A549 (cell line): Measurements from ENCODE around the gene ENTREP1. TPM values are rescaled to one million over a fixed set of nuclear protein-coding genes. Genes with fewer than 3 reads are reported as not detected.

Experiments used
- ATAC-seq, 2 experiments: fragments of 200-7000 bp in 1 of 2; fragments of >200 bp in 1 of 2; cut with Nextera tagmentation in 1 of 2; cut with Tn5 transposase in 1 of 2; 3 replicates each; pipeline versions ENCODE4 v1.8.0 to v1.9.1; 2018 to 2020; ENCODE audit warnings: mild to moderate bottlenecking in 1 of 2, moderate library complexity in 1 of 2
- CTCF ChIA-PET: fragments of 300-600 bp; sonication (Branson Sonifier 250); formaldehyde crosslinking; extraction: SDS; loops from one replicate; lab custom pipeline; 2021; ENCODE audit warnings: antibody characterized with exemption, inconsistent platforms; lab: Yijun Ruan, JAX
- POLR2A ChIA-PET: fragments of 350-600 bp; formaldehyde crosslinking; extraction: SDS; loops from one replicate; lab custom pipeline; 2021; ENCODE audit warnings: antibody characterized with exemption, inconsistent platforms; lab: Yijun Ruan, JAX
- DNase-seq, 2 experiments: peaks; one replicate each; pipeline versions ENCODE4 v3.0.0 to v3.0.0-alpha.2; 2011 to 2016; ENCODE audit warnings: low read depth in 1 of 2, low spot score in 1 of 2
- FAIRE-seq: peaks from 2 replicates; lab custom pipeline; 2011; peaks lifted over from hg19 to GRCh38; lab: Jason Lieb, UNC
- H3K27ac ChIP-seq, 2 experiments: fragments of >200 bp; sonication (Bioruptor Twin); formaldehyde crosslinking; 3 replicates each; pipeline ENCODE4 v1.5.1; 2016 to 2017
- H3K4me1 ChIP-seq: fragments of >200 bp; sonication (Bioruptor Twin); formaldehyde crosslinking; 3 replicates; pipeline ENCODE4 v1.6.1; 2016
- H3K4me2 ChIP-seq: fragments of >200 bp; sonication (Bioruptor Twin); formaldehyde crosslinking; 3 replicates; pipeline ENCODE4 v1.6.1; 2016
- H3K4me3 ChIP-seq: fragments of >200 bp; sonication (Bioruptor Twin); formaldehyde crosslinking; 3 replicates; pipeline ENCODE4 v1.5.1; 2016
- H3K9me3 ChIP-seq: fragments of >200 bp; sonication (Bioruptor Twin); formaldehyde crosslinking; 3 replicates; pipeline ENCODE4 v1.6.1; 2016
- CBX8 ChIP-seq: fragments of 200-600 bp; sonication (generic); IDR thresholded peaks from 2 replicates; pipeline ENCODE4 v1.6.1; 2016
- CEBPB ChIP-seq, 2 experiments: fragments of >200 bp in 1 of 2; sonication (Bioruptor Twin) in 1 of 2; formaldehyde crosslinking in 1 of 2; IDR thresholded peaks; 2 replicates each; pipeline ENCODE4 v1.6.1; 2012 to 2016
- CHD4 ChIP-seq: fragments of 200-600 bp; sonication (generic); IDR thresholded peaks from 2 replicates; pipeline ENCODE4 v1.6.1; 2016; ENCODE audit warnings: antibody characterized with exemption, mild to moderate bottlenecking, borderline replicate concordance
- EP300 ChIP-seq, 2 experiments: fragments of >200 bp; sonication (Bioruptor Twin); formaldehyde crosslinking; IDR thresholded peaks; 2 replicates in 1 of 2; 3 replicates in 1 of 2; pipeline ENCODE4 v1.6.1; 2016 to 2017
- ESRRA ChIP-seq: fragments of 150-350 bp; IDR thresholded peaks from 2 replicates; pipeline ENCODE4 v1.6.1; 2014; ENCODE audit warnings: mild to moderate bottlenecking, low read length, borderline replicate concordance
- HOXB13 ChIP-seq: fragments of 250-450 bp; sonication (Bioruptor Pico); IDR thresholded peaks from 2 replicates; pipeline ENCODE4 v1.5.0; 2020; ENCODE audit warnings: low read depth, mild to moderate bottlenecking, moderate library complexity
- HOXB5 ChIP-seq: fragments of 250-450 bp; sonication (Bioruptor Pico); IDR thresholded peaks from 2 replicates; pipeline ENCODE4 v1.5.0; 2020; ENCODE audit warnings: mild to moderate bottlenecking, moderate library complexity
- JUN ChIP-seq, 2 experiments: fragments of >200 bp; sonication (Bioruptor Twin); formaldehyde crosslinking; IDR thresholded peaks; 2 replicates in 1 of 2; 3 replicates in 1 of 2; pipeline ENCODE4 v1.6.1; 2016 to 2017
- MAFK ChIP-seq: fragments of 450-650 bp; IDR thresholded peaks from 2 replicates; pipeline ENCODE4 v1.6.1; 2014; ENCODE audit not compliant: partially characterized antibody
- MYC ChIP-seq: IDR thresholded peaks from 2 replicates; pipeline ENCODE4 v1.6.1; 2012; ENCODE audit warnings: mild to moderate bottlenecking, inconsistent platforms, low read length, improper control_type of control experiment, borderline replicate concordance
- PBX3 ChIP-seq: IDR thresholded peaks from 2 replicates; pipeline ENCODE4 v1.6.1; 2012
- PHF8 ChIP-seq: fragments of 200-600 bp; sonication (generic); IDR thresholded peaks from 2 replicates; pipeline ENCODE4 v1.6.1; 2016; ENCODE audit warnings: low read depth, mild to moderate bottlenecking, antibody characterized with exemption, moderate library complexity, borderline replicate concordance
- POLR2AphosphoS2 ChIP-seq: conservative IDR thresholded peaks from 2 replicates; pipeline ENCODE4 v1.6.1; 2012; ENCODE audit warnings: low read length, improper control_type of control experiment, inconsistent platforms
- RCOR1 ChIP-seq: fragments of 150-350 bp; IDR thresholded peaks from 2 replicates; pipeline ENCODE4 v1.6.1; 2014; ENCODE audit warnings: antibody characterized with exemption, low read length, low read depth
- RFX5 ChIP-seq: fragments of 450-650 bp; IDR thresholded peaks from 2 replicates; pipeline ENCODE4 v1.7.1; 2014; ENCODE audit warnings: antibody characterized with exemption, mild to moderate bottlenecking, moderate library complexity
- SREBF2 ChIP-seq: fragments of 450-650 bp; IDR thresholded peaks from 2 replicates; pipeline ENCODE4 v1.6.1; 2014; ENCODE audit warnings: mild to moderate bottlenecking, moderate library complexity
- TFCP2L1 ChIP-seq: fragments of 250-450 bp; sonication (Bioruptor Pico); IDR thresholded peaks from 2 replicates; pipeline ENCODE4 v1.5.0; 2021; ENCODE audit warnings: mild to moderate bottlenecking
- USF2 ChIP-seq: fragments of 450-650 bp; IDR thresholded peaks from 2 replicates; pipeline ENCODE4 v1.6.1; 2014; ENCODE audit warnings: antibody characterized with exemption
- ZFP36 ChIP-seq: fragments of 450-650 bp; IDR thresholded peaks from 2 replicates; pipeline ENCODE4 v1.6.1; 2014; ENCODE audit warnings: borderline replicate concordance; ENCODE audit not compliant: partially characterized antibody
- ZSCAN20 ChIP-seq: fragments of 250-450 bp; sonication (Bioruptor Pico); IDR thresholded peaks from 2 replicates; pipeline ENCODE4 v1.8.0; 2022; ENCODE audit warnings: mild to moderate bottlenecking, moderate library complexity
- WGBS: methylation state at CpG from one replicate; pipeline ENCODE4 v1.1.6; 2017; ENCODE audit errors: missing lambda C conversion rate; 5-methylcytosine and 5-hydroxymethylcytosine counted together
- polyA plus RNA-seq, 4 experiments: library from polyadenylated mRNA; depleted of rRNA in 3 of 4; stranded (reverse); fragments of >200 nt; fragmentation: RNase III in 1 of 4; extraction: RNeasy Plus Mini Kit Qiagen cat#74134 plus additional on column Dnase treatment in 1 of 4; gene quantifications; 2 replicates in 3 of 4; 3 replicates in 1 of 4; pipeline ENCODE4 v1.2.3, GENCODE V29; 2011 to 2017
- TF ChIP-seq, protein P1 (sequence below): fragments of >200 bp; sonication (Bioruptor Twin); formaldehyde crosslinking; IDR thresholded peaks from 3 replicates; pipeline ENCODE4 v1.6.1; 2016

ENTREP1 gene
- polyA plus RNA-seq, 2 of the 4 experiments (the other 2 are of a cell fraction), result 0.03 to 0.09 TPM

DNA sequence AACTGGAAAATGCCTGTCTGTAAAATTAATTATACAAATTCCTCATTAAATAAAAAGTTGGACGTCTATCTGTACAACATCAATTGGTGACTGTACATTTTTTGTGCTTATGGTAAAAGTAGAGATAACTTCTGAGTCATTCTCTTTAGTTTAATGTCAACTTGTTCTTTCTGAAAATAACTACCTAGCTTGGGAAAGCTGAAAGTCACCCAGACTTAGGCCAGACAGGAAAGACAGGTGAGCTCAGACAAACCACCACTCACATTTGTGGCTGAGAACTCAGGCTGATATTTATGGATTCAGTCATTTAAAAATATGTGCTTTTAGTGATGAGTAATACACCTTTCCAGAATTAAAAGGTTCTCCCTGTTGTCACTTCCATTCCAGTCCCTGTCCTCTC is 31.9 kb upstream of the ENTREP1 start:
- ChIA-PET CTCF (interaction anchor here (1.4 kb wide), 1 partner anchor 12 kb away, joined by 3 read pairs; no protein-coding TSS in a partner anchor), POLR2A (no interaction called here)
- TF ChIP-seq HOXB5 (CRISPR knock-in tag) (no peak), CEBPB (IDR thresholded peaks at IDR 0.05) (no peak), HOXB13 (CRISPR knock-in tag) (no peak), ZSCAN20 (no peak), RFX5 (no peak), JUN (IDR thresholded peaks at IDR 0.05) (no peak), MYC (no peak), PBX3 (no peak), SREBF2 (no peak), EP300 (IDR thresholded peaks at IDR 0.05) (no peak), ESRRA (no peak), TFCP2L1 (CRISPR knock-in tag) (no peak), ZFP36 (no peak), PHF8 (no peak), CBX8 (no peak), POLR2AphosphoS2 (no peak), CHD4 (no peak)
- TF ChIP-seq, protein P1, sequence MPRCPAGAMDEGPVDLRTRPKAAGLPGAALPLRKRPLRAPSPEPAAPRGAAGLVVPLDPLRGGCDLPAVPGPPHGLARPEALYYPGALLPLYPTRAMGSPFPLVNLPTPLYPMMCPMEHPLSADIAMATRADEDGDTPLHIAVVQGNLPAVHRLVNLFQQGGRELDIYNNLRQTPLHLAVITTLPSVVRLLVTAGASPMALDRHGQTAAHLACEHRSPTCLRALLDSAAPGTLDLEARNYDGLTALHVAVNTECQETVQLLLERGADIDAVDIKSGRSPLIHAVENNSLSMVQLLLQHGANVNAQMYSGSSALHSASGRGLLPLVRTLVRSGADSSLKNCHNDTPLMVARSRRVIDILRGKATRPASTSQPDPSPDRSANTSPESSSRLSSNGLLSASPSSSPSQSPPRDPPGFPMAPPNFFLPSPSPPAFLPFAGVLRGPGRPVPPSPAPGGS, result no peak
- ATAC-seq (no peak), DNase-seq (no peak), FAIRE-seq (no peak)
- no peaks in the 10 kb centered on the region for H3K9me3 ChIP-seq
- no peak overlapping the region for H3K4me3 ChIP-seq
- no peaks in the 10 kb centered on the region for H3K4me1 ChIP-seq
- H3K27ac ChIP-seq, result no peak overlapping the region
- H3K4me2 ChIP-seq, result no peak overlapping the region
- 0% methylated on average over 1 of the region's 1 CpG for WGBS

DNA sequence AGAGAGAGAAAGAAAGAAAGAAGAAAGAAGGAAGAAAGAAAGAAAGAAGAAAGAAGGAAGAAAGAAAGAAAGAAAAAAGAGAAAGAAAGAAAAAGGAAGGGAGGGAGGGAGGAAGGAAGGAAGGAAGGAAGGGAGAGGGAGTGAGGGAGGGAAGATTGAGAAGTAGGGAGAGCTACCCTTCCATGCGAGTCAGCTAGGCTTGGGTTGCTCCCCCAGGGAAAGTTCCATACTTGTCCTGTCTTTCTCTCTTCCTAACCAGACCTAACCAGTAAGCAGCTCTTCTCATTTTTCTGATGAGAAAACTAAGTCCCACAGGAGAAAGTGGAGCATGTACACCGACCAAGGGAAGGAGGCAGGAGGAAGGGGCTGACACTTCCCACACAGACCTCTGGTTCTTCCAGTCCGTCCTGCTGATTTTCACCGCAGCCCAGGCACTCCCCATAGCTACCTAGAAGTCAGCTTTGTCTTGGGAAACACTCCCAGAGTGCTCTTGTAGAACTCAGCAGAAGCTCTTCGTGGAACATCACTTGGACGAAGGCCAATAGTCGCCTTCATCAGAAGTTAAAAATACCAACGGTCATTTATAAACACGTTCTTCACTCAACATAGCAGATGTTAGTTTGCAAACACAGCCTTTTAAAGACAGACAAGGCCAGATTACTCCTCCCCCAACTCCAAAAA is 29.0 kb upstream of the ENTREP1 start:
- no peak for TF ChIP-seq USF2
- TF ChIP-seq JUN (IDR thresholded peaks at IDR 0.05), result no peak
- no peak for TF ChIP-seq HOXB5 (CRISPR knock-in tag)
- no peak for TF ChIP-seq CEBPB (IDR thresholded peaks at IDR 0.05)
- no peak for TF ChIP-seq RCOR1
- TF ChIP-seq, all 56 proteins: peak for 0
- Histone ChIP-seq H3K27ac (no peak overlapping the region), H3K4me1 (no peaks in the 10 kb centered on the region), H3K9me3 (no peaks in the 10 kb centered on the region), H3K4me2 (no peak overlapping the region), H3K4me3 (no peak overlapping the region)
- DNase-seq (no peak), FAIRE-seq (no peak), ATAC-seq (no peak)
- ChIA-PET CTCF (interaction anchor here (0.9 to 2.0 kb wide), 3 partner anchors 9 to 22 kb away, joined by 3 to 5 read pairs (median 3); no protein-coding TSS in a partner anchor), POLR2A (no interaction called here)
- 22% methylated on average over 9 of the region's 9 CpGs for WGBS

DNA sequence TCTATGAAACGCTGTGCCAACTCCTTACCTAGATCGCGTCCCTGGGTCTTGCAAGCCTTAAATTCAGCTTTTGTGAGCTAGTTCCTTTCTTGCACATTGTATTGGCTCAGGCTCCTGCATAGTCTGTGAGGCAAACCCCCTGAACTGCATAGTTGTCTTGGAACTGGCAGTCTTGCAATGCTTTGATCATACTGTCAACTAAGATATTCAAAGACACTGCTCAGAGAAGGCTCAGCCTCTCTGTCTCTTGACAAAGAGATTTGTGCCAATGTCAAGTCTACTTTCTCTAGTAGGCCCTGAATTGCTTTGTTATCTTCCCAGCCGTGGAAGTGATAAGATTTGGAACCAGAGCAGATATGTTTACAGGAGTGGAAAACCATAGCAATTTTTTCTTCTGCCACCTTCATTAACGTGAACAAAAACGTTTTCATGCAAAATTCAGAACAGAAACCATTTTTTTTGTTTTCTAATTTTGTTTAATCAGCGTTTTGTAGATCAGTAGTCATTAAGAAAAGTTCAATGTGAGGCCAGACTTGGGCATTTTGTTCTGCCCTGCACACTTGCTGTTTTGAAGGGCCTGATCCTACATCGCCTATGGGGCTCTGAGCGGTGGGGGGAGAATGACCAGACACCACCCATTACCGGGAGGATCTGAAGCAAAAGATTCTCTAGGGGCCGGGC is 27.6 kb upstream of the ENTREP1 start:
- WGBS, result 44% methylated on average over 11 of the region's 11 CpGs
- no peak overlapping the region for H3K4me2 ChIP-seq
- ATAC-seq (no peak), DNase-seq (no peak), FAIRE-seq (no peak)
- no peak overlapping the region for H3K4me3 ChIP-seq
- CTCF ChIA-PET, result interaction anchor here (1.5 kb wide), 1 partner anchor 20 kb away, joined by 3 read pairs; no protein-coding TSS in a partner anchor
- POLR2A ChIA-PET, result no interaction called here
- no peaks in the 10 kb centered on the region for H3K4me1 ChIP-seq
- no peak overlapping the region for H3K27ac ChIP-seq
- no peaks in the 10 kb centered on the region for H3K9me3 ChIP-seq
- no peak for TF ChIP-seq CEBPB (IDR thresholded peaks at IDR 0.05)
- TF ChIP-seq MAFK, result peak; percentile 81
